Fibroblast of villous mesenchyme (primary cell): Measurements from ENCODE around the gene RAC2. TPM values are rescaled to one million over a fixed set of nuclear protein-coding genes. Genes with fewer than 3 reads are reported as not detected.

Source experiments
- DNase-seq: peaks from one replicate; pipeline ENCODE4 v3.0.0-alpha.2; 2010; ENCODE audit warnings: low read depth
- H3K4me3 ChIP-seq: 2 replicates; pipeline ENCODE4 v1.5.1; 2011; ENCODE audit warnings: low read depth, mild to moderate bottlenecking, low read length
- CTCF ChIP-seq: IDR thresholded peaks from 2 replicates; pipeline ENCODE4 v1.5.1; 2012; ENCODE audit warnings: low read depth, mild to moderate bottlenecking, low read length; ENCODE audit not compliant: insufficient read depth
- total RNA-seq: library from RNA; depleted of rRNA; stranded (reverse); fragments of >200 nt; gene quantifications from 2 replicates; pipeline ENCODE4 v1.2.3, GENCODE V29; 2012

The RAC2 gene
- total RNA-seq, 1 donor, result 11.2 TPM

GRCh38 chr22:37282385-37282677, 38.3 kb upstream of the RAC2 start, which contains the start of gene CYTH4:
TSS of gene CYTH4 (plus strand) at chr22:37282508. CDS start at chr22:37282570, 62 bp downstream.
- no peak for DNase-seq
- H3K4me3 ChIP-seq, result no peak within 1 kb of the TSS
- no peak for TF ChIP-seq CTCF

GRCh38 chr22:37281646-37282384, 37.7 kb upstream of the RAC2 start:
- DNase-seq, result no peak
- no peak for TF ChIP-seq CTCF
- H3K4me3 ChIP-seq, result no peak overlapping the region

- H3K4me3 ChIP-seq, result no peak overlapping the region
- DNase-seq, result no peak
- TF ChIP-seq CTCF, result no peak
These were observed 37.1 kb upstream of the RAC2 start for GRCh38 chr22:37281195-37281594.

GRCh38 chr22:37280718-37281117, 36.6 kb upstream of the RAC2 start:
- no peak overlapping the region for H3K4me3 ChIP-seq
- no peak for DNase-seq
- TF ChIP-seq CTCF, result no peak

- TF ChIP-seq CTCF, result no peak
- H3K4me3 ChIP-seq, result no peak overlapping the region
- no peak for DNase-seq
These were observed 35.5 kb upstream of the RAC2 start for GRCh38 chr22:37279331-37280181.

GRCh38 chr22:37278261-37278660, 34.2 kb upstream of the RAC2 start:
- TF ChIP-seq CTCF, result no peak
- no peak for DNase-seq

GRCh38 chr22:37277384-37277783, 33.3 kb upstream of the RAC2 start:
- H3K4me3 ChIP-seq, result no peak overlapping the region
- TF ChIP-seq CTCF, result no peak
- DNase-seq, result no peak

More at GRCh38 chr22:37278261-37278660, 34.2 kb upstream of the RAC2 start:
- no peak overlapping the region for H3K4me3 ChIP-seq
